Activated gamma-delta T cell treated with anti-CD3 and anti-CD28 coated beads, Interleukin-2, amount 50 U/mL, for 16 hours (primary cell): ENCODE results near the gene MATCAP1.
A peak's percentile ranks its signal among the peaks of the same experiment; 100 is the strongest.

Experiments
- DNase-seq: peaks from one replicate; pipeline ENCODE4 v3.0.0-alpha.2; 2020; ENCODE audit warnings: low read depth

MATCAP1 gene

DNA sequence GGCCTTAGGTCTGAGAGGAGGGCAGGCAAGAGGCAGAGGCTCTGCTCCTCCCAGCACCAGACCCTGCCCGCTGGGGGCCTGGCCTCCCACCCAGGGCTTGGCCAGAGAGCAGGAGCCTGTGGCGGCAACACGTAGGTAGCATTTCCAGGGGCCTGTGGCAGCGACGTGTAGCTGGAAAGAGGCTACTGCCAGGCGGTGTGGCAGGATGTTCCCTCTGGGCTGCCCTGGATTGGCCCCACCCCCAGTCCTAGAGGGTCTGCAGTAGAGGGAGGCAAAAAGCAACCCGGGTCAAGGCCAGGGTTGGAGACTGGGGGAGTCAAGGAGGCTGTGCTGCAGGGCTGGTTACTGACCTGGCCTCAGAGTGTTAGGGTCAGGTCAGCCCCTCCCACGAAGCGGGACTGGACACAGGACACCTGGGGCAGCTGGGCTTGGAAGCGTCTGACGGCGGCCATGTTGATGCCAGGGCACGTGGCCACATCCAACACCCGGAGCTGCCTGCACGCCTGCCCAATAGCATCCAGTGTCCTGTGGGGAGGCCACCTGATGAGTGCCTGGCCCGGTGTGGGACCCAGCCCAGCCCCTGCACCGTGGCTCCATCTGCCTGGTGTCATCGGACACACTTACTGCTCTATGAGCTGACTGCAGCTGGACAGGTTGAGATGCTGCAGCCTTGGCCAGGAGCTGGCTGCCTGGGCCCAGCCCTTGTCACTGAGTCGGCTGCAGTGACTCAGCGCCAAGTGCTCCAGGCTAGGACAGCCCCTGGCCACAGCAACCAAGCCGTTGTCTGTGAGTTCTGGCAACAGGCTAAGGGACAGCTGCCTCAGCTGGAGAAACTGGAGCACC is 23.7 kb upstream of the MATCAP1 start:
- no peak for DNase-seq

DNA sequence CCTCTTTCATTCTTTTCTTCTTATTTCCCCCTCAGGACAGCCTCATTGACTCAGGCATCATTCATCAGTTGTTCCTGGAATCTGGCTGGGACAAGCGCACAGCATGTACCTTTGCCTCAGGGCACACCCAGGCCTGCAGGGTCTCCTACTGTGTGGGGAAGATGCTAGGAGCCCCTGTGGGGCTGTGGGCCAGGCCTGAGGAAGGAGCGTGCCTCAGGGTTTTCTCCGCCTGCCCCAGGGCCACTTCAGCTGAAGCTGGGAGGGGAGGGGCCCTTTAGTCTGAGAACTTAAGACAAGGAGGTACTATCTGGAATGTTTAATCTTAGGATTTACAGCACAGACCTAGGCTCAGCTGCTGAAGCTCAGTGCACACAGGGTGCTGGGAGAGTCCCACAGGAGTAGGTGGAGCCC is 23.1 kb upstream of the MATCAP1 start:
- no peak for DNase-seq

DNA sequence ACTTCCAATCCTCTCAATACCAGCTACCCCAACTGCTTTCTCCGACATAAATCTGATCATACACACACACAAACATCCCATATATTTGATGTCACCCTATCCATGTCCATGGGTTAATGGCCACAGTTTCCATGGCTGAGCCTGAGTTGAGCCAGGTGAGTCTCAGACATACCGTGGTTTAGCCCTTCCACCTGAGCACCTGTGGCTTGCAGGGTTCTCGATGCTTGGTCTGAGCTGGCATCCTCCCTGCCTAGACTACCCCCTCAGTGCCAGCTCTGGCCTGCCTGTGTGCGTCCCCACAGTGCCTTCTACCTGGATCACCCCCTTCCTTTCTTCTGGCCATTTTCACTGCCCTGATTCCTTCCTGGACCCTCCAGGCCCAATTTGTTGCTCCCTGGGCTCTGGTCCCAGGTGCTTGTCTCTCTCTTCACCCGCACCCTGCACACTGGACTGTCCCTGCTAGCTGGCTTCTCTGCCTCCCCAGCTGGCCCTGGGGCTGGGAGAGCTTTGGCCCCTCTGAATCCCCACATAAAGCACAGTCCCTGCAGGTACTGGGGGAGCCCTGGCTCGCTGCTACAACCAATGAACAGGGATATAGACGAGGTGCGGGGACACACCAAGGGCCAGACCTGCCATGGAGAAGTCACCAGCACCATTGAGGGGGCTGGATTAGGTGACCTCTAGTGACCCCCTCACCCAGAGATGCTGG is 22.5 kb upstream of the MATCAP1 start:
- no peak for DNase-seq

DNA sequence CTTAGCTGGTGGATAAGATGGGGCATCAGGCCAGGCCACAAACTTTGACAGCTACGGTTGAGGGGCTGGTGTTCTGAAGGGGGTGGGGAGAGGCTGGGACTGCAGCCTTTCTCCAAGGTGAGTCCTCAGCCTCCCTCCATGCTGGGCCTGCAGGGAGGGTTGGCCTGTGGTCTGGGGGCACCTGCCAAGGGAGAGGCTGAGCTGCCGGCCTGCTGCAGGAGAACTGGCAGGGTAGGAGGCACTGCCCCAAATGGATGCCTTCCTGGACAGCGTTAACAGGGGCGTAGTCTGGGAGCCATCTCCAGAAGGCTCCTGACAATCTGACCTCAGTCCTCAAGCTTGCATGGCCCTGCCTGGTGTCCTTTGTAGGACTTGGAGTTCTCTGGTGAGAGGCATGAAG is 20.3 kb upstream of the MATCAP1 start:
- no peak for DNase-seq

DNA sequence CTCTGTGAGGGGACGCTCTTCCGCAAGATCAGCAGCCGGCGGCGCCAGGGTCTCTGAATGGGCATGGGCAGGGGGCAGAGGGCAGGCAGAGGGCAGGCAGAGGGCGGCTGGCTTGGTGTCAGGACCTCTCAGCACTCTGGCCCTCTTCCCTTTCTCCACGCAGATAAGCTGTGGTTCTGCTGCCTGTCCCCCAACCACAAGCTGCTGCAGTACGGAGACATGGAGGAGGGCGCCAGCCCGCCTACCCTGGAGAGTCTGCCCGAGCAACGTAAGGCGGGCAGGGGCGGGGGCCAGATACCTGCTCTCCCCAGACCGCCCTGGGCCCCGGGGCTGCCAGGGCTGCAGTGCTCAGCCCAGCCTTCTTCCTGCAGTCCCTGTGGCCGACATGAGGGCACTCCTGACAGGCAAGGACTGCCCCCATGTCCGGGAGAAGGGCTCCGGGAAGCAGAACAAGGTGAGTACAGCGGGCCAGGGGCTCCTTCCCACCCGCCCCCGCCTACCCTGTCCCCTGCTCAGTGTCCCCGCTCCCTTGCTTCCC is 19.3 kb upstream of the MATCAP1 start:
- DNase-seq, result no peak

DNA sequence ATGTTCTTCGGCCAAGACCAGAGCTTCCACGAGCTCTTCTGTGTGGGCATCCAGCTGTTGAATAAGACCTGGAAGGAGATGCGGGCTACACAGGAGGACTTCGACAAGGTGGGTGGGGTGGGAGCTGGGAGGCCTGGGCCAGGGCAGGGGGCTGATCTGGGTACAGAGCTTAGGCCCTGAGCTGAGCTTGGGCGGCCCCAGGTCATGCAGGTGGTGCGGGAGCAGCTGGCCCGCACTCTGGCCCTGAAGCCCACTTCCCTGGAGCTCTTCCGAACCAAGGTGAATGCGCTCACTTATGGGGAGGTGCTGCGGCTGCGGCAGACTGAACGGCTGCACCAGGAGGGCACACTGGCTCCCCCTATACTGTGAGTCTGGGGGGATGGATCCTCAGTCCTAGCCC is 18.7 kb upstream of the MATCAP1 start:
- DNase-seq, result no peak

DNA sequence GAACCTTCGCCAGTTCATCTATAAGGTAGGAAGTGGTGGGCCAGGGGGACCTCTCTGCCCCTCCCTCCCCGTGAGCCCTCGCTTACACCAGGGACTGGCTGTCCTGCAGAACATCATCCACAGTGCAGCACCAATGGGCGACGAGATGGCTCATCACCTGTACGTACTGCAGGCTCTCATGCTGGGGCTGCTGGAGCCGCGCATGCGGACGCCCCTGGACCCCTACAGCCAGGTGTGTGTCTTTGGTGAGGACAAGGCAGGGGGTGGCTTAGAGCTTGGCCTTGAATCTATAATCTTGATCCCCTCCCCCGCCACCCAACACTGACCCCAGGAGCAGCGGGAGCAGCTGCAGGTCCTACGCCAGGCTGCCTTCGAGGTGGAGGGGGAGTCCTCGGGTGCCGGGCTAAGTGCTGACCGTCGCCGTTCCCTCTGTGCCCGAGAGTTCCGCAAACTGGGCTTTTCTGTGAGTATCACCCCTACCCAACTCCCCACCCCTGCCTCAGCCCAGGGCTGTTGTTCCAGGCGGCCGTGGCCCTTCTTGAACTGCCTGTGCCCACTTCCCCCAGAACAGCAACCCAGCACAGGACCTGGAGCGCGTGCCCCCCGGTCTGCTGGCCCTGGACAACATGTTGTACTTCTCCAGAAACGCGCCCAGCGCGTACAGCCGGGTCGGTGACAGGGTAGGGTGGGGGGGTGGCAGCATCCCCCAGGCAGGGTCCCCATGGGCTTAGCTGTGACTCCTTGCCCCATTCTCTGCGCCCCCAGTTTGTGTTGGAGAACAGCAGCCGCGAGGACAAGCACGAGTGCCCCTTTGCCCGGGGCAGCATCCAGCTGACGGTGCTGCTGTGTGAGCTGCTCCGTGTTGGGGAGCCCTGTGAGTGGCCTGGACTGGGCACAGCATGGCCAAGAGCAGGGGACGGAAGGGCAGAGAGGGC is 17.9 kb upstream of the MATCAP1 start:
- no peak for DNase-seq

DNA sequence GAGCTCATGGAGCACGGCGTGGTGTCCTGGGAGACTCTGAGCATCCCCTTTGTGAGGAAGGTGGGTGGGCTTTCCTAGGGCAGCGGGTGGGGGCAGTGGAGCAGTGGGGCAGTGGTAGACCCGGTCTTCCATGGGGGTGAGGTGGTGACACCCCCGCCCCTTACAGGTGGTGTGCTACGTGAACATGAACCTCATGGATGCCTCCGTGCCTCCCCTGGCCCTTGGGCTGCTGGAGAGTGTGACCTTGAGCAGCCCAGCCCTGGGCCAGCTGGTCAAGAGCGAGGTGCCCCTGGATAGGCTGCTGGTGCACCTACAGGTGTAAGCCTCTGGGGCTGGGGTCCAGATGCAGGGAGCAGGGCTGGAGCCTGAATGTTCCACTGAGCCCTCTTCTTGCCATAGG is 16.7 kb upstream of the MATCAP1 start:
- no peak for DNase-seq

DNA sequence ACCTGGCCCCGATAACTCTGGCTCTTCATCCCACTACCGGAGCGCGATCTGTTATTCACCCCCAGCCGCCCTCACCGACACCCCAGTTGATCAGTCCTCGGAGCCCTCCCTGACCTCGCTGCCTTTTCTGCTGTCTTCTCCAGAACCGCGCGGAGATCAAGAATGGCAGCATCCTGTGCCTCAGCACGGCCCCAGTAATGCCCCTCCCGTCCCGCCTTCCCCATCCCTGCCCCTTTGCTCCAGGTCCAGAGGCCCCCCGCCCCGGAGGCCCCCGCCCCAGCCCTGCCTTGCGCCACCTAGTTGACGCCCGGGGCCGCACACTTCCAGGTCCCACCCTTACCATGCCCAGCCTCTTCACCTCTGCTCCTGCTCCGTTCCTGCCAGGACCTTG is 16.0 kb upstream of the MATCAP1 start:
- no peak for DNase-seq

DNA sequence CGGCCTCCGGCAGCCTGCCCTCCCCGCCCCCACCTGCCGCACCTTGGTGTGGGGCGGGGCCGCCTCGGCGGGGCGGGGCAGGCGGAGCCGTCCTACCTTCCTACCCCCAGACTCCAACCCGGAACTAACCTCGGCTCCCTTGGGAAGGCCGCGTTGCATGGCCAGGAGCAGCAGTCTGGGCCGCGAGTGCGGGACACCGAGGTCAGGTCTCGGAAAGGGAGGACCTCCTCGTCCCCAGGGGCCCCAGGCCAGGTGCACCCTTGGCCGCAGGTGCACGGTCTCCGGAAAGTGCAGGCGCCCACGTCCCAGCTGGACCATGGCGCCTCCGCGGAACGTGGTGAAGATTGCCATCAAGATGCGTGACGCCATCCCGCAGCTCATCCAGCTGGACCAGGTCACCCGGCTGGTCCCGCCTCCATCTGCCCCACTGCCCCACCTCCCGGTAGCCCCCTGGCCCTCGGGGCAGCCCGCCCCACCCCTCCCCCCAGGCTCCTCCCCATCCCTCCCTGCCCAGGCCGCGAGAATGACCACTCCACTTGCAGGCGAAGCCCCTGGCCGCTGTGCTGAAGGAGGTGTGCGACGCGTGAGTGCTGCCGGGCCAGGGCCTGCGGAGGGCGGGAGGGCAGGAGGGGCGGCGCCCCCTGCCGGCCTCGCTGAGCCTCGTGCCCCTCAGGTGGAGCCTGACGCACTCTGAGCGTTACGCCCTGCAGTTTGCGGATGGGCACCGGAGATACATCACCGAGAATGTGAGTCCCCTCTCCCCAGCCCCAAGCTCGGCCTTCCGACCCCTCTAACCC is 15.4 kb upstream of the MATCAP1 start, which contains the start of gene ELMO3:
Gene ELMO3, plus strand, starts transcription at position 121 of the 797 bp plus-strand sequence. Its CDS starts 196 bp downstream, at position 317.
- DNase-seq, result no peak

DNA sequence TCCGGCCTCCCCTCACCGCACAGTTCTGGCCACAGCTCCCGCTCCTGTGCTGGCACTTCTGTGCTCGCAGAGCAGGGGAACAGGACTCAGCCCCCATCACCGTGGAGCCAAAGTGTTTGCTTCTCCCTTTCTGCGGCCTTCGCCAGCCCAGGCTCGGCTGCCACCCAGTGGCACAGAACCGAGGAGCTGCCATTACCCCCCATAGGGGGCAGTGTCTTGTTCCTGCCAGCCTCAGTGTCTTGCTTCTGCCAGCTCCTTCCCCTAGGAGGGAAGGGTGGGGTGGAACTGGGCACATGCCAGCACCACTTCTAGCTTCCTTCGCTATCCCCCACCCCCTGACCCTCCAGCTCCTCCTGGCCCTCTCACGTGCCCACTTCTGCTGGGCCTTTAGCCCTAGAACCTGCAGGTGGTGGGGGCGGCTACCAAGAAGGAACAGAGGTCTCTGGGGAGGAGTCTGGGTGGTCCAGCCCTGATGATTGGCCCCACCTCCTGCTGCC is 14.5 kb upstream of the MATCAP1 start:
- no peak for DNase-seq

DNA sequence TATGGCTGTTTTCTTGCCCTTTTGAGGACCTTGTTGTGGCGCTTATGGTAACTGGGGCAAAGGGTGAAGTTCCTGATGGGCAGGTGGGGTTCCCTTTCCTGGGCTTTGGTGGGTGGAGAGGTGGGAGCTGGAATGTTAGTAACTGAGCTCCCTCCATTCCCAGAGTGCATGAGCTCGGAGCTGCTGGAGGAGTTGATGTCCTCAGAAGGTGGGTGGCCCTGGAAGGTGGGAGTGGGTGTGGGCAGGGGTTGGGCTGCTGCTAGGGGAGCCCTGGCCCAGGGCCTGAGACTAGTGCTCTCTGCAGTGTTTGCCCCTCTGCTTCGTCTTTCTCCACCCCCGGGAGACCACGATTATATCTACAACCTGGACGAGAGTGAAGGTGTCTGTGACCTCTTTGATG is 13.9 kb upstream of the MATCAP1 start:
- DNase-seq, result no peak

DNA sequence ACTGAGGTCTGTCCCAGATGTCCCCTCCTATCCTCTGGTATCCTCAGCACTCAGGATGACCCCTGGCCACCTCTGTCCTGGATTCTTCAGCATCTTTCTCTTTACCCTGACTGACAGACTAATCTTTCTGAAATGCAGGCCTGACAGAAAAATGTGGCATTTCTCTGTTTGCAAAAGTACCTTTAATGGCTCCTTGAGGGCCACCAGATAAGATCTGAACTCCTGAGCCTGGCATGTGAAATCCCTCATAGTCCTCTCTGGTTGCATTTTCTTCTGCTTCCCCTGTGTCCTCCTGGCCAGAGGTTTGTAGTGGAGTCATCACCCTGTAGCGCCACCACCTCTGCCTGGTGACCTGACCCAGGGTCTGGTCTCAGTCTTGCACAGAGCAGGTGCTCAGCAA is 13.1 kb upstream of the MATCAP1 start:
- DNase-seq, result no peak

DNA sequence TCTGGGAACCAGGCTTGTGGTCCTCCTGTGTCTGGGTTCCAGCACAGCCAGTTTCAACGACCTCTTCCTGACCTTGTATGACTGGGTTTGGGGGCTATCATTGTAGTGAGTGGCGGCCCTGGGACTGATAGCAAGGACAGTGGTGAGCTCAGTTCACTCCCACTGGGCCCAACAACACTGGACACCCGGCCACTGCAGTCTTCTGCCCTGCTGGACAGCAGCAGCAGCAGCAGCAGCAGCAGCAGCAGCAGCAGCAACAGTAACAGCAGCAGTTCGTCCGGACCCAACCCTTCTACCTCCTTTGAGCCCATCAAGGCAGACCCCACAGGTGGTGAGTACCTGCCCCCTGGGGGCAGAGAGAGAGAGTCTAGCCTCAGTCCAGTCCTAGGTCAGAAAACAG is 11.9 kb upstream of the MATCAP1 start:
- no peak for DNase-seq

DNA sequence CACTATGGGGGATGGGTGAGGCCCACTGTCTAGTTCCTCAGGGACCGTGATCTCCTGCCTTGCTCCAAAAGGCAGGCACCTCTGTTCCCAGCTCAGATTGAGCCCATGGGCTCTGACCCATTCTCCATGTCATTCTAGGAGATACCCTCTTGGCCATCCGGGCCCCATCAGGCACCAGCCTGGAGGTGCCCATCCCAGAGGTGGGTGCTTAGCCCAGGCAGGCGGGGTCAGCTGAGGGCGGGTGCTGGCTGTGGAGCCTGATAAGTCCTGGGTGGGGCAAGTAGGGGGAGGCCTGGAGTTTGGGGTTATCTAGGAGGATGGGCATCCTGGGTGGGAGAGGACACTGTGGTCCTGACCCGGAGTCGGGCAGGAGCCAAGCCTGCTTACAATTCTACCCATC is 10.5 kb upstream of the MATCAP1 start:
- no peak for DNase-seq

DNA sequence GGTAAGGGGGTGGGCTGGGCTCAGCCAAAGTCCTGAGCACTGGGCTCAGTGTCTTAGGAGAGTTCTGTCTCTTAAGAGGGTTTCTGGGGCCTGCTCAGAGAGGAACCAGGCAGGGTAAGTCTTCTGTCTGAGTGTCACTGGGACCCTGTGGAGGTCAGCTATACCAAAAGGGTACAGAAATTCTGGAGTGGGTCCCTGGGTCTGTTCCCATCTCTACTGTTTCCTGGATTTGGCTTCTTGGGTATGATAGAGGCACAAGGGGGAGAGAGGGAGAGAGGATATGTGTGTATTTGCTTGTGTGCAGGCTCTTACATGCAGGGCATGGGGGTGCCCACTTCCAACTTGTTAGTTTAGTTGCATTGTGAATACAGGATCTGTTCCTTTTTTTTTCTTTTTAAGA is 9.8 kb upstream of the MATCAP1 start:
- no peak for DNase-seq

DNA sequence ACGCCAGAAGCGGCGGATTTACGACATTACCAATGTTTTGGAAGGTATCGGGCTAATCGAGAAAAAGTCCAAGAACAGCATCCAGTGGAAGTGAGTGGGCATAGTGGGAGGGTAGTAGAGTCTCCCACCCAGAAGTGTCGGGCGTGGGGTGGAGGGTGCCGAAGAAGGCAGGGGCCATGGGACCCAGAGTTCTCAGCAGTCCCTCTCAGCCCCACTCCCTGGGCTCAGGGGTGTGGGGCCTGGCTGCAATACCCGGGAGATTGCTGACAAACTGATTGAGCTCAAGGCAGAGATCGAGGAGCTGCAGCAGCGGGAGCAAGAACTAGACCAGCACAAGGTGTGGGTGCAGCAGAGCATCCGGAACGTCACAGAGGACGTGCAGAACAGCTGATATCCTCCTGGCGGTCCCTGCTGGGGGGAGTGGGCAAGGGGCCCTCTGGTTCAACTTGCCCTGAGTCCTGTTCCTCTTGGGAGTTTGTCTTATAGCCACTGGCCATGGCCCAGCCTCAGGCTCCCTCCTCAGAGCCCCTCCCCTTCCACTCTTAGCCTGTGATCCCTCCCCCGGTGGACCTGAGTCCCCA is 9.1 kb upstream of the MATCAP1 start:
- DNase-seq, result no peak

DNA sequence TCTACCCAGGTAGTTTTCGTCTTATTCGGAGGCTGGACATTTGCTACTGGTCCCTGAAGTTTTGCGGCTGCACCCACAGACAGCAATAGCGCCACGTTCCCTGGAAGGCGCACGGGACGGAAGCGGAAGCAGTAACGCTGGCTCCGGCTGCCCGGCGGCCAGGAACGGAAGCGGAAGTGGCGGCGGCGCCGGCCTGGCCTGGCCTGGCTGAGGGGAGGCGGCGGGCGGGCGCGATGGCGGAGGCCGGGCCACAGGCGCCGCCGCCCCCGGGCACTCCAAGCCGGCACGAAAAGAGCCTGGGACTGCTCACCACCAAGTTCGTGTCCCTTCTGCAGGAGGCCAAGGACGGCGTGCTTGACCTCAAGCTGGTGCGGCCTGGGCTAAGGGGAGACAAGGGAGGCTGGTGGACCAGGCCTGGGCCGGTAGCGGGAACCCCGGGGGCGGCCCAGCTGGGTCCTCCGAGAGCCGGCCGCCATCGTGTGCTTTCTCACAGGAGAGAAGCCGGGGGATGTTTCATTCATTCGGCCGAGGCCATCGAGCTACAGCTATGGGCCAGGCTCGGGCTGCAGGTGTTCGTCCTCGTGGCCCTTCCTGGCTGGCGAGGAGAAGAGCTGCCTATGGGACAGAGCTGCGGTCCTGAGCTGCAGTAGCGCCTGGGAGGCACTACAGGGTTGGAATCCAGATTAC is 8.4 kb upstream of the MATCAP1 start, which contains the start of gene E2F4:
Gene E2F4, plus strand, starts transcription at position 161 of the 687 bp plus-strand sequence. Its CDS starts 73 bp downstream, at position 234.
- peak; percentile 77 for DNase-seq

DNA sequence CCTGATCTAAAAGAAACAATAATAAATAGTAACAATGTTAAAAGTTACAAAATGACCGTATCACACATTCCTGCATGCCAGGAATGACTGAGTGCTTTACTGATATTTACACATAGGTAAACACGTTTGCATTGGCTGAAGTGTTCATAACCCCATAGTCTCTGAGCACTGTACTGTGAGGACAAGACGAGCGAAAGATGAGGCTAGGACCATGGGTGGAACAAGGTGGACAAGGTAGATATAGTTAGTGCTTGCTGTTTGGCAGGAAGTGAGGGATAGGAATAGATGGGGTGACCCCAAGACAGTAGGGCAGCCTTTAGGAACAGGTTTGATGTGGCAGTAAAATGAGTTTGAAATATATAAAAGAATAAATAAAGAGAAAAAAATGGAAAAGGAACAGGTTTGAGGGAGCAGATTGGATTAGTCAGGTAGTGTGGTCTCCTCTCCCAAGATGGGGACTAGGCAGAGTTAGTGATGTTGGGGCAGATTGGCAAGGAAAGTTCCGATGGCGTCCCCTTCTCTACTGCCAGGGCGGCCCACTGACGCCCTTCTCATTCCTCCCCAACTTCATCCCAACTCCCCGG is 7.7 kb upstream of the MATCAP1 start:
- no peak for DNase-seq
